ENCODE results near the gene ZNF148.

ZNF148 gene

DNA sequence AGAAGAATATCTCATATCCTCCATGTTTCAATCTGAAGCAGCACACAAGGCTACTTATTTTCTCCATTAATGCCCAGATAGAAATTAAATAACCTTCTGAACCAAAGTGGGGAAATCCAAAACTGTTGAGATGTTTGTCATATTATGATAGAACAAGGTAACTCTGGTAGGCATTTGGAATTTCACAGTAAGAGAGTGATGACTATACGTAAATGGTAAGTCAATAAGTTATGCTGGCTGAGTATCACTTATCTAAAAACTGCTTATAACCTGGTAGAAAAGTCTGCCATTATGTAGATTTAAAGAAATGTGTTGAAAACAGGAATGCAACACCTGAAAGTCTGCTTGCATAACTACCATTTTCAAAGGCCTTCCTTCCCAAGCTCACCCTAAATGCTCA lies 145.4 kb downstream of the ZNF148 start:
- TF ChIP-seq ZFX (IDR thresholded peaks at IDR 0.05), result no peak
- TF ChIP-seq, protein P1, sequence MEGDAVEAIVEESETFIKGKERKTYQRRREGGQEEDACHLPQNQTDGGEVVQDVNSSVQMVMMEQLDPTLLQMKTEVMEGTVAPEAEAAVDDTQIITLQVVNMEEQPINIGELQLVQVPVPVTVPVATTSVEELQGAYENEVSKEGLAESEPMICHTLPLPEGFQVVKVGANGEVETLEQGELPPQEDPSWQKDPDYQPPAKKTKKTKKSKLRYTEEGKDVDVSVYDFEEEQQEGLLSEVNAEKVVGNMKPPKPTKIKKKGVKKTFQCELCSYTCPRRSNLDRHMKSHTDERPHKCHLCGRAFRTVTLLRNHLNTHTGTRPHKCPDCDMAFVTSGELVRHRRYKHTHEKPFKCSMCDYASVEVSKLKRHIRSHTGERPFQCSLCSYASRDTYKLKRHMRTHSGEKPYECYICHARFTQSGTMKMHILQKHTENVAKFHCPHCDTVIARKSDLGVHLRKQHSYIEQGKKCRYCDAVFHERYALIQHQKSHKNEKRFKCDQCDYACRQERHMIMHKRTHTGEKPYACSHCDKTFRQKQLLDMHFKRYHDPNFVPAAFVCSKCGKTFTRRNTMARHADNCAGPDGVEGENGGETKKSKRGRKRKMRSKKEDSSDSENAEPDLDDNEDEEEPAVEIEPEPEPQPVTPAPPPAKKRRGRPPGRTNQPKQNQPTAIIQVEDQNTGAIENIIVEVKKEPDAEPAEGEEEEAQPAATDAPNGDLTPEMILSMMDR (conservative IDR thresholded peaks at IDR 0.05), result no peak
- H3K27ac ChIP-seq, result no peak overlapping the region

DNA sequence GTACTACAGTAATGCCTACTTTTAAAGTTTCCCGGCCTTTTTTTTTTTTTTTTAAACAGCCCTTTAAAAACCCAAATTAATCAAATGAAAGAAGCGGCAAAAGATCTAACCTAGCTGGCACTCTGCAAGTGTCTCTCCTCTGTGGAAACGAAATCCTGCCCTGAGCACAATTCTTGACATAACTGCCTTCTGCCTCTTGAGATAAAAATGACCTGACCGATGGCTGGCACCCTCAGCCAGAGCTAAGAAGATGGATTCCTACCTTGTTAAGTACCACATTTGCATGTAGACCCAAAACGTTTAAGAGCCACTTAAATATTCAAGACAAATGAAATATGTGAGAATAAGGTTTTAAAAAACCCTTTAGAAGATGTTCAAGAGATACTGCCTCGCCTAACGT lies 146.0 kb downstream of the ZNF148 start:
- H3K27ac ChIP-seq, result no peak overlapping the region
- TF ChIP-seq ZFX (IDR thresholded peaks at IDR 0.05), result no peak
- TF ChIP-seq, protein P1 (conservative IDR thresholded peaks at IDR 0.05), result no peak

DNA sequence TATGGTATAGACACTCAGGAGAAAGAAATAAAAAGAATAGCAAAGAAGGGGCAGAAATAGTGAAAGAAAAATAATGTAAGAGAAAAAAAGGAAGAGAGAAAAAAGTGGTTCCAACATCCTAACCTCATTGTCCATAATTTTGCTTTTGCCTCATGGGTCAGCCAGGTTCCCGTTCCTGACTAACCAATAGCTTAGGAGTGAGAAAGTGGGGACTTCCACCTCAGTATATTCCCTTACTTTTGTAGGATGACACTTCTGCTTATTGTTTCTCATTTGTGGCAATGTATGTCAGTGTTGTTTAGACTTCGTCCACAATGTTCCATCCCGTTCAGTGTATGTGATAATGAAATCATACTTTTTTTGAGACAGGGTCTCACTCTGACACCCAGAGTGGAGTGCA lies 153.3 kb downstream of the ZNF148 start:
- TF ChIP-seq, protein P1 (conservative IDR thresholded peaks at IDR 0.05), result no peak
- no peak for TF ChIP-seq ZFX (IDR thresholded peaks at IDR 0.05)
- H3K27ac ChIP-seq, result no peak overlapping the region

DNA sequence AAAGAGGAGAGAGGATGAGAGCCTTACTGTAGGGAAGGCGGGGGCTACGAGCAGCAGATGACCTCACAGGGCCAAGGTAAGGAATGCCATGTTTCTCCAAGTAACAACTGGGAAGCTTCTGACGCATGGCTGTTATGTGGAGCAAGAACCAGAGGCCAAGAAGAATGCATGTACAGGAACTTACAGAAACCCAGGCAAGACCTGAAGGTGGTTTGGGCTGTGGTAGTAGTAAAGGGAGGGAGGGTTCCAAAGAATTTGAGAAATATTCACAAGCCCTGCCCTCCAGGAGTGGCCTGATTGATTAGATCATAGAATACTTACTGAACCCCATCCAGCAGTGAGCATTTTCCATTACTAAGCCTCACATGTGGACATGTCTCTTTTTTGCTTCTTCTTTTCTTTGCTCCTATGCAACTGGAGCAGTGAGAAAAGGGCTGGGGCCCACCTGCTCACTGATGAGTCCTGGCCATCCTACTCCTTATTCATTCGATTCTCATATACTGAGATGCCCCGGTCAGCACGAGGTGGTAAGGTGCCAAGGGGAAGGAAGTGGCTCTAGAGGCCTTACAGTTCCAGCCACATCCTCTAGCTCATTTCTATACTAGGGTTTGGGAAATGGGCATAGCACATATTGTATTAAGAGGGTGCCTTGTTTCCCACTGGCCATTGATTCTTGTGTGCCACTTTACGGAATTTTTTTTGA lies 154.2 kb downstream of the ZNF148 start:
- TF ChIP-seq ZFX (IDR thresholded peaks at IDR 0.05), result no peak
- TF ChIP-seq, protein P1 (conservative IDR thresholded peaks at IDR 0.05), result no peak
- H3K27ac ChIP-seq, result no peak overlapping the region

DNA sequence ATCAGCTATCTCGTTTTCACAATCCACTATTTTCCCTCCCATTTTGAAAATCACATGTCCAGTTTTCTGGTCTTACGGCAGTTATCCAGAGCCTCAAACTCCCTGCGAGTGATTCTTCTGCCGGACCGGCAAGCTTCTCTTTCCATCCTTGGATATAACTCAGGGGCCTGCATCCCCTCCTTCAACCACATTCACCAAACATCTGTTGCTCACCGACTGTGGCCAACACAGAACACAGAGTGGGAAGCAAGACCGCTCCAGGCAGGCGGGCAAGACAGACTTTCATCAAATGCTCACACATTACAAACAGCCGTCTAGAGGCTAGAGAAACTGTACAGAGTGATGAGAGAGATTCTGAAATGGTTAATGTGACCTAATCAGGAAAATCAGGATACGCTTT lies 154.9 kb downstream of the ZNF148 start:
- TF ChIP-seq, protein P1 (conservative IDR thresholded peaks at IDR 0.05), result no peak
- no peak for TF ChIP-seq ZFX (IDR thresholded peaks at IDR 0.05)
- no peak overlapping the region for H3K27ac ChIP-seq

DNA sequence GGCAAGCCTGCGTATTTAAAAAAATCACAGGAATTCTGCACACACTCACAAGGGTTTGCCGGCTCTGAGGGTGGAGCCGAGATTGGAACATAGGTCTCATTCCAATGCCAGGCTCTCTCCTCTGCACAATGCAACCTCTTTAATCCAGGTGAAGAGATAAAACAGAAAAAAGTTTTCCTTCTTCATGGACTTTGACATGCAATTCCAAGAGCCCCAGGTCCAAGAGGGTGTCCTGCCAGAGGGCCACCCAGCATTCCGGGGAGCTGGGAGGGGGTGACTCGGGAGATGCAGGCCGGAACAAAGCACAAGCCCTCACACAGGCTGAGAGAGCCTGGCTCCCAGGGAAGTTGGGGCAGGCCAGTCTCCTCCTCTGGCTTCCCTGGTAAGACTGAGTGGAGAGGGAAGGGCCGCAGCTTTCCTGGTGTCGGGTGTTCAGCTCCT lies 155.8 kb downstream of the ZNF148 start:
- H3K27ac ChIP-seq, result peak overlapping the region; percentile 21

DNA sequence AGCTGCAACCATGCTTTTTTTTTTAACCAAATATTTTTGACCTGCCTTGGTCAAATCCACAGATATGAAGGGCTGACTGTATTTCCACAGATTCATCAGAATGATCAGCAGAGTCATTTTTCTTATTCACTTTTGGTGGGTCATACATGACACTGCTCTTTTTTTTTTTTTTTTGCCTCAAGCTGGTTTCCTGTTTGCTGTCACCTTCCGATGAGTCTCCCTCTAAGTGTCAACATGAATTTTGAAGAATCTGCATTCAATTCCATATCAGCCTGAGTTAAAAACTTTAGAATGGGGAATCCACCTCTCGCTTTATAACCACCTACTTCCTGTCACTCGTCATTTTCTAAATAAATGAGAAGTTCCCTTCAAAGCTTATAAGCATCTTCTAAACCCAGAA lies 160.4 kb downstream of the ZNF148 start:
- TF ChIP-seq ZFX (IDR thresholded peaks at IDR 0.05), result no peak
- TF ChIP-seq, protein P1 (conservative IDR thresholded peaks at IDR 0.05), result no peak
- no peak overlapping the region for H3K27ac ChIP-seq

More for the DNA sequence above, 155.8 kb downstream of the ZNF148 start:
- TF ChIP-seq ZFX (IDR thresholded peaks at IDR 0.05), result no peak
- TF ChIP-seq, protein P1 (conservative IDR thresholded peaks at IDR 0.05), result no peak

Data from C4-2B (cell line).